ENCODE data around the gene C2CD4B.

C2CD4B gene, protein sequence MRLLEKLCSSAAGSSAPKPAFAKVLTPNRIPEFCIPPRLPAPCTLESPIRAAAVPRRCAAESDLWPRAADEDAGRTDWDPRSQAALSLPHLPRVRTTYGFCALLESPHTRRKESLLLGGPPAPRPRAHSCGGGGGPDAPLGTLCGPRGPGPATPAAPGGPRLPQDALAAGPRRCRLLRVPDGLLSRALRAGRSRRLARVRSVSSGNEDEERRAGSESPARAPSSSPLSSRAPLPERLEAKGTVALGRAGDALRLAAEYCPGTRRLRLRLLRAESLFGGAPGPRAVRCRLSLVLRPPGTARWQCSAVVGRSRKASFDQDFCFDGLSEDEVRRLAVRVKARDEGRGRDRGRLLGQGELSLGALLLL

GRCh38 chr15:62165104-62165792 is at the start of gene C2CD4B:
Gene C2CD4B (minus strand): TSS chr15:62165285. CDS start chr15:62164984, 301 bp downstream.
- no peak for DNase-seq (ENCODE audit: low read depth, low spot score)

- no peak for DNase-seq (ENCODE audit: low read depth, low spot score)
These were observed 47.7 kb upstream of the C2CD4B start for GRCh38 chr15:62212741-62213140.

GRCh38 chr15:62211348-62211747 is 46.3 kb upstream of the C2CD4B start:
- DNase-seq (ENCODE audit: low read depth, low spot score), result no peak

DNA sequence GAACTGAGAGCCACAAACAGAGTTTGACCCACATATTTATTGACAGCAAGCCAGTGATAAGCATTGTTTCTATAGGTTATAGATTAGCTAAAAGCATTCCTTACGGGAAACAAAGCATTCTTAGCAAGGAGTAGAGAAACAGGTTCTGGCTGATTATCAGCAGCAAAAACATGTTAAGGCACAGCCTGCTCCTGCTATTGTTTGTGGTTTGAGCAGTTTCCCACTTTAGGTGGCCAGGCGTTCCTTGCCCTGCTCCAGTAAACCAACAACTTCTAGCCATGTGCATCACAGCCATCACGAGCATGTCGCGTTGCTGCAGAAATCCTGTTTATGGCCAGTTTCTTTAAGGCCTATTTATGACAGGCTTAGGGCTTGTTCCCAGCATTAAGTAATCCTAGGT is 44.7 kb upstream of the C2CD4B start:
- no peak for DNase-seq (ENCODE audit: low read depth, low spot score)

GRCh38 chr15:62209322-62209721 is 44.2 kb upstream of the C2CD4B start:
- no peak for DNase-seq (ENCODE audit: low read depth, low spot score)

DNA sequence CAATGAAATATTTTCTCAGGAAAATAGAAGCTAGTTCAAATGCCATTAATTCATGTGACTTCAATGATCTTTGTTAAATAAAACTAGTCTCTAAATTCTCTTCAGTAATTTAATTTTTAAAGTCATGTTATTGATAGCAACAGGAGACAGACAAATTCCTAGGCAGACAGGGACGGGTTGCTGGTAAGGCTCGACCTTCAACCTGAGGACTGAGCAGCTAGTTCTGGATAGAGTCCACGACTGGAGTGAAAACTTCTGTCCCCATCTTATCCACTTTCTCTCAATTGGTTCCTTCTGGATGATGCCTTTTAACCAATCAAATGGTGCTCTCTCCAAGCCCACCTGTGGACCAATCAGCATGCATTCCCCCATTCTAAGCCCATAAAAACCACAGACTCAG is 43.8 kb upstream of the C2CD4B start:
- no peak for DNase-seq (ENCODE audit: low read depth, low spot score)

- no peak for DNase-seq (ENCODE audit: low read depth, low spot score)
These were observed 43.3 kb upstream of the C2CD4B start for GRCh38 chr15:62208367-62208766.

GRCh38 chr15:62190675-62191074 is 25.6 kb upstream of the C2CD4B start:
- DNase-seq (ENCODE audit: low read depth, low spot score), result no peak

- no peak for DNase-seq (ENCODE audit: low read depth, low spot score)
These were observed 25.2 kb upstream of the C2CD4B start for GRCh38 chr15:62190274-62190673.

DNA sequence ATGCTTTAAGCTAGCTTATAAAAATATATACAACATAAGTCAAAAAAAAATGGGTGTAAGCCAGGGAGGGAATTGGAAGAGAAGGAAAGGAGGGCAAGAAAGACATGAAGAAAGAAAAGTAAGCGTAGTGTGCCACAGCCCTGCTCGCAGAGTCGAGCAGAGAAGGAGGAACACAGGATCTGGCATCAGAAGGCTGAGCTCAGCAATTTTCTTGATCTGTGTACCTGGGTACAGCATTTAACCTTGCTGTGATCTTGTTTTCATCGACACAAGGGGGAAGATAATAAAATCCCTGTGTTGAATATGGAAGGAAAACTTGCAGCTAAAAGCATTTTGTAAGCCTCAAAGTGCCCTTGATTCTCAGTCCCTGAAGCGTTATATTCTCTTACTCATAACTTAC is 23.7 kb upstream of the C2CD4B start:
- no peak for DNase-seq (ENCODE audit: low read depth, low spot score)

DNA sequence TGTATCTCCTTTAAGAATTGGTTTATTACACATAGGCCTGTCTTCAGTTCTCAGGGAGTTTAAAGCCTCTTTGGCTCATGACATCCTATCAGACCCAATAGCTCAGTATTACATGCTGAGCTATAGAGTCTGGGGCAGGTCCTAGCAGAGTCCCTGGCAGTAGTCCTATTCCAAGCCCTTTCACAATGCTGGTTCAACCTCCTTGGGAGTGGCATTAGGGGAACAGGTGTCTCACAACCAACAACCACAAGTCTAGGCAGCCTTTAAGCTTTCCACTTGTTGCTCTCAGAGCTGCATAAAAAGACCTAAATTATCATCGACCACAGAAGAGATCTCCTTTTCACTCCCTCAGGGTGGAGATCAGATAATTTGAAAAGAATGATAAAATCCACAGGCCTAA is 22.8 kb upstream of the C2CD4B start:
- no peak for DNase-seq (ENCODE audit: low read depth, low spot score)

- no peak for DNase-seq (ENCODE audit: low read depth, low spot score)
These were observed 22.3 kb upstream of the C2CD4B start for GRCh38 chr15:62187425-62187824.

GRCh38 chr15:62186578-62186977 is 21.5 kb upstream of the C2CD4B start:
- DNase-seq (ENCODE audit: low read depth, low spot score), result no peak

DNA sequence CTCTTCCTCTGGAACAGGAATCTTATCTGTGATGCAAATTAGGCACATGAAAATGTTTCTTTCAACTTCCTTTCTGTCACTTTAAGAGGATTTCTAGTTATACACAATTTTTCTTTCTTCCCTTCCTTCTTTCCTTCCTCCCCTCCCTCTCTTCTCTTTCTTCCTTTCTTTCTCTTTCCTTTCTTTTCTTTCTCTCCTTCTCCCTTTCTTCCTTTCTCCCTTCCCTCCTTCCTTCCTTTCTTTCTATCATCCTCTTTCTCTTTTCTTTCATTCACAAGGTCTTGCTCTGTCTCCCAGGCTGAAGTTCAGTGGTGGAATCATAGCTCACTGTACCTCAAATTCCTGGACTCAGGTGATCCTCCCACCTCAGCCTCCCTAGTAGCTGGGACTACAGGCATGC is 18.0 kb upstream of the C2CD4B start:
- no peak for DNase-seq (ENCODE audit: low read depth, low spot score)

GRCh38 chr15:62173215-62173614 is 8.1 kb upstream of the C2CD4B start:
- DNase-seq (ENCODE audit: low read depth, low spot score), result no peak

DNA sequence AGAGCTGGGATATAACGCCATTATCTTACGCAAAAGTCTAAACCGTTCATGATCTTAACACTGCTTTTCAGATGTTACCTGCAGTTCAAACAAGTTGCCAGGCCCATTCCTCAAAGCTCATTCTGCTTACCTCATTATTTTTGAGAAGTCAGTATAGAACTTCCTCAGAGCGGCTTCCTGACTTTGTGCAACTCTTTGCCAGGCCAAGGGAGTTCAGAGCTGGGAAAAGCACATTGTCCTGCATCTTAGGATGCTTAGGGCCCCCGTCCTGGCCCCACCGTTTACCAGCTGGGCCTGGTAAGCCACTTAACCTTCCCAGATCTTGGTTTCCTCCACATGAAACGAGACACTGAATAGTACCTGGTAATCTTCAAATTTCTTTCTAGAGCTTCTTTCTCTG is 6.8 kb upstream of the C2CD4B start:
- no peak for DNase-seq (ENCODE audit: low read depth, low spot score)

GRCh38 chr15:62165793-62166375 is 799 bp upstream of the C2CD4B start:
- DNase-seq (ENCODE audit: low read depth, low spot score), result no peak

DNA sequence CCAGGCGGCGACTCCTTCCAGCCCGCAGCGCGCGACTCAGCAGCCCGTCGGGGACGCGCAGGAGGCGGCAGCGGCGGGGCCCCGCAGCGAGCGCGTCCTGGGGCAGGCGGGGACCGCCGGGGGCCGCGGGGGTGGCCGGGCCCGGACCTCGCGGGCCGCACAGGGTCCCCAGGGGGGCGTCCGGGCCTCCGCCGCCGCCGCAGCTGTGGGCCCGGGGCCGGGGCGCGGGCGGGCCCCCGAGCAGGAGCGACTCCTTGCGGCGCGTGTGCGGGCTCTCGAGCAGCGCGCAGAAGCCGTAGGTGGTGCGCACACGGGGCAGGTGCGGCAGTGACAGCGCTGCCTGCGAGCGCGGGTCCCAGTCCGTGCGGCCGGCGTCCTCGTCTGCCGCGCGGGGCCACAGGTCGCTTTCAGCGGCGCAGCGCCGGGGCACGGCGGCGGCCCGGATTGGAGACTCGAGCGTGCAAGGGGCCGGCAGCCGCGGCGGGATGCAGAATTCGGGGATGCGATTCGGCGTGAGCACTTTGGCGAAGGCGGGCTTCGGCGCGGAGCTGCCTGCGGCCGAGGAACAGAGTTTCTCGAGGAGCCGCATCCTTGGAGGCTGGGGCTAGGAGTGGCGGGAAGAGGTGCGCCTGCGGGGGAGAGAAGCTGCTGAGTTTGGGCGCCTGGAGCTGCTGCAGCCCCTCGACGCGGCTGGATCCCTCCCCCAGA is 535 bp downstream of the C2CD4B start:
- no peak for DNase-seq (ENCODE audit: low read depth, low spot score)

DNA sequence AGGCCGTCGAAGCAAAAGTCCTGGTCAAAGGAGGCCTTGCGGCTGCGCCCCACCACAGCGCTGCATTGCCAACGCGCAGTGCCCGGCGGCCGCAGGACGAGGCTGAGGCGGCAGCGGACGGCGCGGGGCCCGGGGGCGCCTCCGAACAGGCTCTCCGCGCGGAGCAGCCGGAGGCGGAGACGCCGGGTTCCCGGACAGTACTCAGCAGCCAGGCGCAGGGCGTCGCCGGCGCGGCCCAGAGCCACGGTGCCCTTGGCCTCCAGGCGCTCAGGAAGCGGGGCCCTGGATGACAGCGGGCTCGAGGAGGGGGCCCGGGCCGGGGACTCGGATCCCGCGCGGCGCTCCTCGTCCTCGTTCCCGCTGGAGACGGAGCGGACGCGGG is 1.1 kb downstream of the C2CD4B start:
- no peak for DNase-seq (ENCODE audit: low read depth, low spot score)

GRCh38 chr15:62163397-62164013 is 1.6 kb downstream of the C2CD4B start:
- no peak for DNase-seq (ENCODE audit: low read depth, low spot score)

GRCh38 chr15:62153228-62153627 is 11.9 kb downstream of the C2CD4B start:
- no peak for DNase-seq (ENCODE audit: low read depth, low spot score)

DNA sequence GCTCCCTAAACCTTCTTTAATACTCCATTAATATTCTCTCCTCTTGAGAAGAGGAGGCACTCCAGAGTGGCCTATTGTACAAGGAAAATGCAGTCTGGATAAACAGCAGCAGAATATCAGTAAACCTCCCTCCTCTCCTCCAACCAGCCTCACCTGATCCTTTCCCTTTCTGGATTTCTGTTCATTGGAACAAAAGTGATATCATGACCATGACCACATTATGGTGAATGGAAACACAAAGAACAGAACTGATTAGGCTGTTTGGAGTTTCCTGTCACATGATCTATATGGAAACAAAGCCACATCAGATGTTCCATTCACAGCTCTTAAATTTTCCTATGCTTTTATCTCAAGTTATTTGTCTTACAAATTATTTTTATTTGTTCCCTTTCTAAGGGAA is 14.6 kb downstream of the C2CD4B start:
- no peak for DNase-seq (ENCODE audit: low read depth, low spot score)
